Right renal pelvis (tissue), 4 donors: Measurements from ENCODE around the gene NEDD4L. TPM values are rescaled to one million over a fixed set of nuclear protein-coding genes. Genes with fewer than 3 reads are reported as not detected.

Experiments
- DNase-seq, 4 donors: peaks; one replicate each; pipeline ENCODE4 v3.0.0-alpha.2; 2013; ENCODE audit warnings: low read depth in 4 of 4, low spot score in 3 of 4, missing footprints in 1 of 4
- polyA plus RNA-seq, 4 donors: library from polyadenylated mRNA; unstranded; fragments of 120-200 nt; gene quantifications; one replicate each; pipeline ENCODE4 v1.2.1, GENCODE V29; 2013; ENCODE audit not compliant: insufficient read length in 4 of 4

Gene NEDD4L
- polyA plus RNA-seq, 4 donors = 108 to 168 (median 130) TPM

DNA sequence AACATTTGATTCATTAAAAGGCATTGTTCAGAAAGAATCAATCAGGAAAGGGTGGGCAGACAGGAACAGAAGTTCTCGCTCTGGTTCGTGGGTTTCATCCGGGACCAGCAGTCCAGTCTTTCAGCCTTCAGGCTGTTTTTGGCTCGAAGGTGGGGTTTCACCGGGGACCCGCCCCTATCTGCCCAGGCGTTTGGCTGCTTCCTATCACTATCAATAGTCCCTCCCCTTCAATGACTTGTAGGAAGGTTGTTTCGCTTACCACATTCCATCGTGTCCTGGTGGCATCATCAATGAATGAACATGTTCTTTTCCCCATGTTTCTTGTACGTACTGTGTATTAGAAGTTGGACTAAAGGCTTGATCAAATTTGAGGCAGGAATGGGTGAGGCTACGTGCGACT lies 130.3 kb downstream of the NEDD4L start:
- DNase-seq = no peak

DNA sequence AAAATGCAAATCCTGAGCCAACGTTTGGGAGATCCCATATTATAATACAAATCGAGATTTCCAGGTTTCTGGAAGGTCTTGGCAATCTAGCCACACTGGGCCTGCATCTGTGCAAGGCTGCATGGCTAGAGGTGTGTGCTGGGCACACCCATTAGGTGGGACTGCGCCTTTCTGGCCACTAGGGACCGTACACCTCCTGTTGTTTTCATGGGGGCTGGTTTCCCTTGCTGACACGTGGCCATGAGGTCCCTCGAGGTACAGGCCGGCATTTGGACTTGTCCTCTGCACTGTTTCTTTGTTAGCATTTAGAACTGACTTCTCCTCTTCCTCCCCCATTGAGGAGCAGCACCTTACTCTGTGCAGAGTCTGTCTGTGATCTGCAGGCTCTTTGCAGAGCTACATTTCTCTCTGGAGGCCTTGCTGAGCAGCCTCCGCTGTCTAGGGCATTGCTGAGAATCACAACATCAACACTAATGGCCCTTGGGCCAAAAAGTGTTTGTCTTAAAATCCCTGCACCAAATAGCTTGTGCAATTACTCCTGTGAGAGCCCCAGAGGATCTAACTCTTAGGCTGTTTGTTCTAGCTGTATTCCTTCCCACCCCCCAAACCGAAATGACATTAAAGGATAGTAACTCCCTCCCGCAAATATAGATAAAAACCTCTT lies 131.2 kb downstream of the NEDD4L start:
- no peak for DNase-seq

- no peak for DNase-seq
Measured at GRCh38 chr18:58175786-58176176, 131.8 kb downstream of the NEDD4L start.

- no peak for DNase-seq
Measured at GRCh38 chr18:58177004-58177717, 133.1 kb downstream of the NEDD4L start.

GRCh38 chr18:58177896-58178470 lies 134.0 kb downstream of the NEDD4L start:
- no peak for DNase-seq

GRCh38 chr18:58178511-58178910 lies 134.5 kb downstream of the NEDD4L start:
- no peak for DNase-seq

GRCh38 chr18:58180172-58180571 lies 136.1 kb downstream of the NEDD4L start:
- no peak for DNase-seq

DNA sequence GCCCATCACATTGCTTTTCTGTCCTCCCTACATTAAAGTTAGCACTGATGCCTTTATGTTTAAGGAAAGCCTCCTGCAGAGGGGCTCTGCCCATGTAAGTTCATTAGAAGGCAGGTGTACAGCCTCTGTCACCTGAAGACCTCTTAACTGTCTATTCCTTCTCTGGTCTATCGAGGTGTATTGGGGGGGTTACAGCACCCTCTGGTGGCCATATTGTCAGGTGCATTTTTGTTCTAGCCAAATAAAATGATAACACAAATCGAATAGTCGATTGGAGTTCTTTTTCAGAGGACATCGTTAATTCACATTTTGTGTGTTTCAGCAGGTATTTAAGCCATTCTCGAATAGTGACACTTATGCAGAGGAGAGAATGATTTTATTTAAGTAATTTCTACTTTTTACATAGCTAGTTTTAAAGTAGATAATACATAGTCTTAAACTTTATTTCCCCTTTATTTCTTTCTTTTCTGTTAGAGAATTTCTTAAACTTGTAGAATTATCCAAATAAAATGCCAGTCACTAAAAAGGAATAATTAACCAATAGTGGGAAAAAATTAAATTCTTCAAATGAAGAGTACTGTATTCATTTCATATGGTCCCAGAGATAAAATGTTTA lies 136.8 kb downstream of the NEDD4L start:
- DNase-seq = no peak

DNA sequence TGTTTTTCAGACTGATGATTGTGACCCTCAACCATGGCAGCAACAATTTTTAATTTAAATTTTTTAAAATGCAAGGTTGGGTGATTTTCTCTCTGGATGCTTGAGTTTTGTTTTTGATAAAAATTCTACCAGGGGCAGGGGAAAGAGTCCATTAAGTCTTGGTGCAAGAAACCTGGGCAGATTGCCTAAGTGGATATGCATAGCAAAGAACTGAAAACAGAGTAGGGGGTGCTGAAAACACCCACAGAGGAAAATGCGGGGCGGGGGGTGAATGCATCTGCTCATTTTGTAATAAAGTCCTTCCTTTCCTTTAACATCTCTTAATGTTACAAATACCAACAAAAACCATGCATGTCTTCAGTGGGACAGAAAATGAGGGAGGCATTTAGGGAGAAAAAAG lies 138.0 kb downstream of the NEDD4L start:
- no peak for DNase-seq

DNA sequence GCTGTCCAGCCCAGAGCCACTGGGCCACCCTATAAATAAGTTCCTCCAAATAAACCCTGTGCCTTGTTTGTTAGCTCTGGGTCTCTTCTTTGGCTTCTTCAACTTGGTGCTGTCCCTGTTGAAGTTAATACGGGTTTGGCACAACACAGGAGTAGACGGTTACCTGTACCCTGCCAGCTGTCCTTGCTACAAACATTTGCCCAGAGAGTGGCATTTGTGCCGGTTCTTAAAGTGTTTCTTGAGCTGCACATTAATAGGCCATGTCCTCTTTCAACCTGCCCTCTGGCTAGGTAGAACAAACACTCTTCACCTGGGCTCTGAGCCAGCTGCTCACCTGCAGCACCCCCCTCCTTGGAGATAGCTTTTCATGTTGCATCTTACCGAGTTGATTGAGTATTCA lies 139.2 kb downstream of the NEDD4L start:
- no peak for DNase-seq

DNA sequence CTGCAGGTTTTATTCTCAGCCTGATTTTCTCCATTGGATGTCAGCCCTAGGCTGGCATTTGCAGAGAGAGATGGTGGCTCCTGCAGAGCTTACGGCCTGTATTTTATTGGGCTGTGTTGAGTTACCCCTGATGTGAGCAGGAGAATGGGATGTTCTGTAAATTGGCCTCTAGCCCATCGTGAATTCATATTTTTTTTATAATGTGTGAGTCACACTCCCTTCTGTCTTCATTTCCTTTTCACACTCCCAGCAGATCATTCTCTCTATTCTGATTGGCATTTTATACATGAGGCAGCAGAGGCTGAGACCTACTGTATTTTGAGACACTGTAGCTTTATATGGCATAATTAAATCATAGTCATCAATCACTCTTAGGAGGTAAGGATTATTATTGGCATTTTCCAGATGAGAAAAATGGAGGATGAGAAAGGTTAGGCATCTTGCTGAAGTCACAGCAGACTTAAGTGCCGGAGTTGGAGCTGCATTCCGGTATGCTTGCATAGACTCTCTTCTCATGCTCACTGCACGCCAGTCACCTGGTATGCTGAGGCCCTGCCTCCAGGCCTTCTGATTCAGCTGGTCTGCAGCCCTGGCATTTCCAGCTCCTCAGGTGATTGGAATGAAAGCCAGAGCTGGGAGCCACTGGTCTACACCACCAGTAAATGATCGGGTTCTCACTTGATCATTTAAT lies 142.4 kb downstream of the NEDD4L start:
- no peak for DNase-seq

- DNase-seq = no peak
Measured at GRCh38 chr18:58187674-58188073, 143.6 kb downstream of the NEDD4L start.

- no peak for DNase-seq
Measured at GRCh38 chr18:58188996-58189395, 145.0 kb downstream of the NEDD4L start.

- DNase-seq = no peak
Measured at GRCh38 chr18:58190842-58191530, 147.0 kb downstream of the NEDD4L start.

GRCh38 chr18:58191626-58192025 lies 147.6 kb downstream of the NEDD4L start:
- DNase-seq = no peak

GRCh38 chr18:58192519-58192918 lies 148.5 kb downstream of the NEDD4L start:
- no peak for DNase-seq

DNA sequence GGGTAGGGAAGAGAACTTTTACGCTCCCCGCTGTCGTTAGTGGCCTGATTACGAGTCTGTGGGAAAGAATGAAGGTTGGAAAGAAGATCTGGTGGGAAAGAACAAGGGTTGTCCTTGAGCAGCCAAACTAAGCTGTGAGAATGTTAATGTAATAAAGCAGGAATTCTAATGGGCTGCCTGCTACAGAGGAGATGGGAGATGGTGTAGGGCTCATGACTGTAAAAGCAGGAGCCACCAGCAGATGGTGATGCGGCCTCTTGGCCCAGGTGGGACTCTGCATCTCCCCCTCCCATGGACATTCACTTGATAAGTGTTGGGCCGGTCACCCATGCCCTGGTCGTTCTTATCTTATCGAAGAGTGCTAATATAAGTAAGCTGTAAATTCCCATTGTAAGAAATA lies 150.0 kb downstream of the NEDD4L start:
- no peak for DNase-seq

GRCh38 chr18:58195278-58195765 lies 151.3 kb downstream of the NEDD4L start:
- DNase-seq = no peak

DNA sequence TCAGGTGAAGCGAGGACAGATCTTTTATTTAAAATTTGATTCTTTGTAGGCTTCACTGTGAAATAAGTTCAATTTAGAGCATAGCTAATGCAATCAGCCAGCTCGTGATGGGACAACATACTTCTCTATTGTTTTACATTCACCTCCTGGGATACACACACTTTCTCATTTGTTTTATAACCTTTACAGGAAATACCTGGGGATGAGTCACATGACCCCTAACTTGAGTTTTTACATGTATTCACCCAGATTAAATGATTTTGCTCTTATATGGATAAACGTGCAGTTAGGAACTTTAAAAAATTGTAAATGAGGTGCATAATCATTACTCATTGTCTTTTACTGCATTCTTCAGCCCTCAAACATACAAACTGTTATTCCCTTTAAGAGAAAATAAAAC lies 152.1 kb downstream of the NEDD4L start:
- DNase-seq = no peak
